ENCODE data around the gene COL27A1.

The COL27A1 gene

GRCh38 chr9:114141553-114142402 is 13.6 kb upstream of the COL27A1 start:
- no peak for DNase-seq
- in situ Hi-C loops (cut with MboI; ENCODE audit: low pct_unique_long_range_greater_than_20kb, low sequenced_read_pairs) = no loop called here

- in situ Hi-C loops (cut with MboI; ENCODE audit: low pct_unique_long_range_greater_than_20kb, low sequenced_read_pairs) = no loop called here
- no peak for DNase-seq
Observed at GRCh38 chr9:114143234-114143633, 12.1 kb upstream of the COL27A1 start.

GRCh38 chr9:114146735-114147134 is 8.6 kb upstream of the COL27A1 start:
- no peak for DNase-seq
- in situ Hi-C loops (cut with MboI; ENCODE audit: low pct_unique_long_range_greater_than_20kb, low sequenced_read_pairs) = no loop called here

GRCh38 chr9:114149181-114149580 is 6.2 kb upstream of the COL27A1 start:
- in situ Hi-C loops (cut with MboI; ENCODE audit: low pct_unique_long_range_greater_than_20kb, low sequenced_read_pairs) = no loop called here
- no peak for DNase-seq

- in situ Hi-C loops (cut with MboI; ENCODE audit: low pct_unique_long_range_greater_than_20kb, low sequenced_read_pairs) = no loop called here
- DNase-seq = no peak
Observed at GRCh38 chr9:114149765-114150340, 5.5 kb upstream of the COL27A1 start.

- in situ Hi-C loops (cut with MboI; ENCODE audit: low pct_unique_long_range_greater_than_20kb, low sequenced_read_pairs) = no loop called here
- no peak for DNase-seq
Observed at GRCh38 chr9:114150608-114151007, 4.7 kb upstream of the COL27A1 start.

- no peak for DNase-seq
- in situ Hi-C loops (cut with MboI; ENCODE audit: low pct_unique_long_range_greater_than_20kb, low sequenced_read_pairs) = no loop called here
Observed at GRCh38 chr9:114151426-114151956, 3.8 kb upstream of the COL27A1 start.

- peak; percentile 18 for DNase-seq
- in situ Hi-C loops (cut with MboI; ENCODE audit: low pct_unique_long_range_greater_than_20kb, low sequenced_read_pairs) = no loop called here
Observed at GRCh38 chr9:114153761-114154599, 1.4 kb upstream of the COL27A1 start.

GRCh38 chr9:114154600-114155102 is 686 bp upstream of the COL27A1 start:
- in situ Hi-C loops (cut with MboI; ENCODE audit: low pct_unique_long_range_greater_than_20kb, low sequenced_read_pairs) = no loop called here
- no peak for DNase-seq

GRCh38 chr9:114155995-114156656 is 789 bp downstream of the COL27A1 start:
- in situ Hi-C loops (cut with MboI; ENCODE audit: low pct_unique_long_range_greater_than_20kb, low sequenced_read_pairs) = no loop called here
- DNase-seq = no peak

- peak; percentile 58 for DNase-seq
- in situ Hi-C loops (cut with MboI; ENCODE audit: low pct_unique_long_range_greater_than_20kb, low sequenced_read_pairs) = no loop called here
Observed at GRCh38 chr9:114156657-114157421, 1.5 kb downstream of the COL27A1 start.

GRCh38 chr9:114157516-114158176 is 2.3 kb downstream of the COL27A1 start:
- in situ Hi-C loops (cut with MboI; ENCODE audit: low pct_unique_long_range_greater_than_20kb, low sequenced_read_pairs) = no loop called here
- DNase-seq = no peak

- in situ Hi-C loops (cut with MboI; ENCODE audit: low pct_unique_long_range_greater_than_20kb, low sequenced_read_pairs) = no loop called here
- DNase-seq = no peak
Observed at GRCh38 chr9:114158482-114159130, 3.3 kb downstream of the COL27A1 start.

GRCh38 chr9:114159691-114160090 is 4.4 kb downstream of the COL27A1 start:
- in situ Hi-C loops (cut with MboI; ENCODE audit: low pct_unique_long_range_greater_than_20kb, low sequenced_read_pairs) = no loop called here
- DNase-seq = no peak

- in situ Hi-C loops (cut with MboI; ENCODE audit: low pct_unique_long_range_greater_than_20kb, low sequenced_read_pairs) = no loop called here
- no peak for DNase-seq
Observed at GRCh38 chr9:114161513-114161912, 6.2 kb downstream of the COL27A1 start.

- in situ Hi-C loops (cut with MboI; ENCODE audit: low pct_unique_long_range_greater_than_20kb, low sequenced_read_pairs) = no loop called here
Observed at GRCh38 chr9:114163517-114163951, 8.2 kb downstream of the COL27A1 start.

GRCh38 chr9:114164191-114164794 is 9.0 kb downstream of the COL27A1 start:
- in situ Hi-C loops (cut with MboI; ENCODE audit: low pct_unique_long_range_greater_than_20kb, low sequenced_read_pairs) = no loop called here
- no peak for DNase-seq

More at GRCh38 chr9:114163517-114163951, 8.2 kb downstream of the COL27A1 start:
- no peak for DNase-seq
